Heart left ventricle (tissue), 16 donors: ENCODE data around the gene NAALADL2. TPM values are rescaled to one million over a fixed set of nuclear protein-coding genes. Genes with fewer than 3 reads are reported as not detected.
"Not testable (repeated sequence)": the region's sequence is repeated elsewhere in the genome, so short reads cannot be mapped to it uniquely, and the experiment has no call there.

Experiments
- ATAC-seq, 4 donors: fragments of 200-7000 bp; cut with Tn5 transposase; one replicate each; pipeline ENCODE4 v1.9.1; 2020 to 2022; ENCODE audit warnings: moderate library complexity in 4 of 4, mild to moderate bottlenecking in 3 of 4, moderate number of reproducible peaks in 1 of 4
- DNase-seq, 5 donors: peaks; one replicate each; pipeline ENCODE4 v3.0.0-alpha.2; 2020
- H3K27ac ChIP-seq, 12 donors: fragments of 200-600 bp; sonication (generic) in 4 of 12; one replicate each; pipeline versions ENCODE4 v1.5.0 to v1.8.0; 2016 to 2022; ENCODE audit warnings: mild to moderate bottlenecking in 2 of 12
- H3K27me3 ChIP-seq, 9 donors: fragments of 200-600 bp; sonication (generic) in 2 of 9; one replicate each; pipeline versions ENCODE4 v1.5.1 to v1.8.0; 2016 to 2022; ENCODE audit warnings: mild to moderate bottlenecking in 3 of 9
- H3K36me3 ChIP-seq, 9 donors: fragments of 200-600 bp; sonication (generic) in 2 of 9; one replicate each; pipeline versions ENCODE4 v1.5.0 to v1.8.0; 2018 to 2022; ENCODE audit warnings: mild to moderate bottlenecking in 2 of 9
- H3K4me1 ChIP-seq, 12 donors: fragments of 200-600 bp; sonication (generic) in 4 of 12; one replicate each; pipeline versions ENCODE4 v1.5.0 to v1.8.0; 2016 to 2022; ENCODE audit warnings: mild to moderate bottlenecking in 3 of 12
- H3K4me3 ChIP-seq, 12 donors: fragments of 200-600 bp; sonication (generic) in 4 of 12; one replicate each; pipeline versions ENCODE4 v1.5.0 to v1.8.0; 2017 to 2022; ENCODE audit warnings: mild to moderate bottlenecking in 9 of 12, moderate library complexity in 4 of 12
- H3K9me3 ChIP-seq, 12 donors: fragments of 200-600 bp; sonication (generic) in 4 of 12; one replicate each; pipeline versions ENCODE4 v1.5.0 to v1.8.0; 2016 to 2022; ENCODE audit warnings: mild to moderate bottlenecking in 1 of 12
- POLR2A ChIP-seq, 2 donors: fragments of 450-650 bp; IDR thresholded peaks; one replicate each; pipeline ENCODE4 v1.6.1; 2017; ENCODE audit warnings: antibody characterized with exemption in 2 of 2, mild to moderate bottlenecking in 2 of 2, moderate library complexity in 2 of 2
- WGBS, 4 donors: extraction: QIAGEN DNeasy Blood & Tissue Kit in 2 of 4; methylation state at CpG; one replicate each; pipeline versions ENCODE4 v1.1.5 to v1.1.7; 2013 to 2018; 5-methylcytosine and 5-hydroxymethylcytosine counted together
- intact Hi-C, 10 donors: fragments of 100-400 bp; cut with DNase I; formaldehyde crosslinking; loops; one replicate each; pipeline versions ENCODE4 v1.11.1 to v1.14.2; 2022
- polyA plus RNA-seq, 2 donors: library from polyadenylated mRNA; stranded (reverse); fragments of 200-250 nt; gene quantifications; one replicate each; pipeline ENCODE4 v1.2.3, GENCODE V29; 2013
- total RNA-seq, 9 donors: library from RNA; depleted of rRNA in 2 of 9; stranded (reverse); fragments of >200 nt in 2 of 9; fragmentation: NEBNext Ultra II Directional in 3 of 9; extraction: Animal tissue kit (Norgen Biotek cat#: 25700) in 3 of 9; gene quantifications; one replicate each; pipeline versions ENCODE4 v1.1.0 to v1.2.4, GENCODE V29; 2016 to 2023
- TF ChIP-seq, protein P1 (sequence below), 12 donors: fragments of 200-600 bp; sonication (generic) in 4 of 12; IDR thresholded peaks; one replicate each; pipeline versions ENCODE4 v1.5.0 to v1.8.0; 2018 to 2022; ENCODE audit warnings: antibody characterized with exemption in 12 of 12, mild to moderate bottlenecking in 5 of 12
- donor health status: ischemic (EF 13 %, LVEDD 7.1; RV severe dilation, severe dysfunction).
- donor health status: healthy with polysubstance abuse.
- donor health status: DM: no; HTN: yes; CAD: no.
- donor health status: DM: no; HTN: no; CAD: no.
- donor health status: ischemic (EF 25% LVEDD 6.9; RV normal size, moderate dysfunction).
- donor health status: ischemic (EF 25% LVEDD 5.7; RV mildly dilated, moderate dysfunction).
- donor health status: healthy.
- donor health status: DM: yes; HTN: yes; CAD: no.
- donor health status: ischemic (EF 35%, LVEDD 5.7; RV mildly dilated, moderate dysfunction).
- donor health status: nonischemic (EF 11% LVEDD 7.7; RV severe dilation, severe dysfunction).
- donor health status: DM: yes; HTN: yes; CAD: no.
- donor health status: PGD.
- donor health status: ischemic (EF 29% LVEDD 5.4; RV normal size, mild dysfunction).
- donor health status: nonischemic (EF 23%, LVEDD 6.1; RV moderate dilation, normal function).

NAALADL2 gene
- total and polyA plus RNA-seq, 11 donors, result 0.23 to 8.5 (median 3.0) TPM

- Histone ChIP-seq H3K36me3 (no peaks in the 10 kb centered on the region), H3K27ac (no peak overlapping the region), H3K4me1 (no peaks in the 10 kb centered on the region), H3K9me3 (peaks cover 0 to 17% (median 0%) of the 10 kb centered on the region in 12 donors), H3K27me3 (no peaks in the 10 kb centered on the region), H3K4me3 (no peak overlapping the region)
- no peak for TF ChIP-seq POLR2A (IDR thresholded peaks at IDR 0.05)
- TF ChIP-seq, protein P1, sequence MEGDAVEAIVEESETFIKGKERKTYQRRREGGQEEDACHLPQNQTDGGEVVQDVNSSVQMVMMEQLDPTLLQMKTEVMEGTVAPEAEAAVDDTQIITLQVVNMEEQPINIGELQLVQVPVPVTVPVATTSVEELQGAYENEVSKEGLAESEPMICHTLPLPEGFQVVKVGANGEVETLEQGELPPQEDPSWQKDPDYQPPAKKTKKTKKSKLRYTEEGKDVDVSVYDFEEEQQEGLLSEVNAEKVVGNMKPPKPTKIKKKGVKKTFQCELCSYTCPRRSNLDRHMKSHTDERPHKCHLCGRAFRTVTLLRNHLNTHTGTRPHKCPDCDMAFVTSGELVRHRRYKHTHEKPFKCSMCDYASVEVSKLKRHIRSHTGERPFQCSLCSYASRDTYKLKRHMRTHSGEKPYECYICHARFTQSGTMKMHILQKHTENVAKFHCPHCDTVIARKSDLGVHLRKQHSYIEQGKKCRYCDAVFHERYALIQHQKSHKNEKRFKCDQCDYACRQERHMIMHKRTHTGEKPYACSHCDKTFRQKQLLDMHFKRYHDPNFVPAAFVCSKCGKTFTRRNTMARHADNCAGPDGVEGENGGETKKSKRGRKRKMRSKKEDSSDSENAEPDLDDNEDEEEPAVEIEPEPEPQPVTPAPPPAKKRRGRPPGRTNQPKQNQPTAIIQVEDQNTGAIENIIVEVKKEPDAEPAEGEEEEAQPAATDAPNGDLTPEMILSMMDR (IDR thresholded peaks at IDR 0.05), result no peak
- WGBS, 4 donors, result 67 to 84% (median 78%) methylated on average over 2 of the region's 2 CpGs
- ATAC-seq (no peak), DNase-seq (no peak)
- intact Hi-C loops, result no loop called here
These were observed 270.0 kb downstream of the NAALADL2 start for GRCh38 chr3:175129126-175129525.

DNA sequence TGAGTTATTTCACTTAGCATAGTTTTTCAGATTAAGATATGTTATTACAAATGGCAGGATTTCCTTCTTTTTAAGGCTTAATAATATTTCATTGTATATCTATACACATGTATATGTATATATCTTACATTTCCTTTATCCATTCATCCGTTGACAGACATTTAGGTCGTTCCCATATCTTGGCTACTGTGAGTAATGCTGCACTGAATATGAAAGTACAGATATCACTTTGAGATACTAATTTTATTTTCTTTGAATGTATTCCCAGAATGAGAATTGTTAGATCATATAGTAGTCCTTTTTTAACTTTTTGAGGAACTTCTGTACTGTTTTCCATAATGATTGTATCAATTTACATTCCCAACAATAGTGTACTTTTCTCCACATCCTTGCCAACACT lies 270.4 kb downstream of the NAALADL2 start:
- no peak overlapping the region for H3K27ac ChIP-seq
- no peak for TF ChIP-seq POLR2A (IDR thresholded peaks at IDR 0.05)
- TF ChIP-seq, protein P1 (IDR thresholded peaks at IDR 0.05), result no peak
- H3K4me1 ChIP-seq, result no peaks in the 10 kb centered on the region
- ATAC-seq, result no peak
- H3K4me3 ChIP-seq, result no peak overlapping the region
- intact Hi-C loops, result no loop called here
- WGBS, 4 donors, result 56 to 70% (median 65%) methylated on average over 2 of the region's 2 CpGs
- no peaks in the 10 kb centered on the region for H3K27me3 ChIP-seq
- no peaks in the 10 kb centered on the region for H3K36me3 ChIP-seq
- no peak for DNase-seq
- peaks cover 0 to 13% (median 0%) of the 10 kb centered on the region in 12 donors for H3K9me3 ChIP-seq

- H3K9me3 ChIP-seq, DNase-seq, H3K4me1 ChIP-seq, intact Hi-C loops, ATAC-seq, H3K36me3 ChIP-seq, H3K27me3 ChIP-seq, H3K4me3 ChIP-seq, H3K27ac ChIP-seq: not testable (repeated sequence)
- WGBS, 4 donors, result 90 to 96% methylated on average over 15 to 20 of the region's 28 CpGs; no CpG with 5 or more reads in 2 of the 4 donors
These were observed 272.7 kb downstream of the NAALADL2 start for GRCh38 chr3:175131866-175132265.

DNA sequence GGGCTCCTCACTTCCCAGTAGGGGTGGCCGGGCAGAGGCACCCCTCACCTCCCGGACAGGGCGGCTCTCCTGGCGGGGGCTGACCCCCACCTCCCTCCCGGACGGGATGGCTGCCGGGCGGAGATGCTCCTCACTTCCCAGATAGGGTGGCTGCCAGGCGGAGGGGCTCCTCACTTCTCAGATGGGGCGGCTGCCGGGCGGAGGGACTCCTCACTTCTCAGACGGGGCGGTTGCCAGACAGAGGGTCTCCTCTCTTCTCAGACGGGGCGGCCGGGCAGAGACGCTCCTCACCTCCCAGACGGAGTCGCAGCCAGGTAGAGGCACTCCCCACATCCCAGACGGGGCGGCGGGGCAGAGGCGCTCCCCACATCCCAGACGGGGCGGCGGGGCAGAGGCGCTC lies 273.6 kb downstream of the NAALADL2 start:
- H3K9me3 ChIP-seq, ATAC-seq, H3K27ac ChIP-seq, H3K4me1 ChIP-seq, H3K27me3 ChIP-seq, intact Hi-C loops, H3K4me3 ChIP-seq, H3K36me3 ChIP-seq: not testable (repeated sequence)
- peak in 2 of 5 donors; percentile 13 to 43 for DNase-seq
- 86 to 92% (median 90%) methylated on average over 8 to 28 of the region's 28 CpGs; no CpG with 5 or more reads in 1 of the 4 donors for WGBS, 4 donors

GRCh38 chr3:175144368-175144767 lies 285.2 kb downstream of the NAALADL2 start:
- H3K9me3 ChIP-seq, result no peaks in the 10 kb centered on the region
- ATAC-seq (no peak), DNase-seq (no peak)
- no peaks in the 10 kb centered on the region for H3K36me3 ChIP-seq
- 90 to 97% (median 95%) methylated on average over 2 of the region's 2 CpGs for WGBS, 4 donors
- no peaks in the 10 kb centered on the region for H3K27me3 ChIP-seq
- H3K4me3 ChIP-seq, result no peak overlapping the region
- TF ChIP-seq, protein P1 (IDR thresholded peaks at IDR 0.05), result no peak
- TF ChIP-seq POLR2A (IDR thresholded peaks at IDR 0.05), result no peak
- H3K27ac ChIP-seq, result no peak overlapping the region
- H3K4me1 ChIP-seq, result no peaks in the 10 kb centered on the region
- intact Hi-C loops, result no loop called here
